Duodenal mucosa (tissue), 2 donors: Measurements from ENCODE around the gene POU2F3.

ENCODE experiments used
- H3K27ac ChIP-seq: one replicate; pipeline ENCODE4 v1.7.0; 2013; ENCODE audit warnings: low read depth, low read length
- H3K27me3 ChIP-seq, 2 donors: one replicate each; pipeline ENCODE4 v1.7.0; 2013; ENCODE audit warnings: low read length in 2 of 2, control low read depth in 1 of 2; ENCODE audit not compliant: insufficient read depth in 2 of 2, control insufficient read depth in 1 of 2
- H3K36me3 ChIP-seq, 2 donors: one replicate each; pipeline ENCODE4 v1.7.0; 2013; ENCODE audit warnings: low read length in 2 of 2, control low read depth in 1 of 2; ENCODE audit not compliant: insufficient read depth in 2 of 2, control insufficient read depth in 1 of 2
- H3K4me1 ChIP-seq, 2 donors: one replicate each; pipeline ENCODE4 v1.7.0; 2013; ENCODE audit warnings: low read length in 2 of 2, control low read depth in 1 of 2; ENCODE audit not compliant: insufficient read depth in 2 of 2, control insufficient read depth in 1 of 2
- H3K4me3 ChIP-seq, 2 donors: one replicate each; pipeline ENCODE4 v1.7.0; 2013; ENCODE audit warnings: low read length in 2 of 2, low read depth in 1 of 2
- H3K9ac ChIP-seq, 2 donors: one replicate each; pipeline ENCODE4 v1.7.0; 2013; ENCODE audit warnings: low read length in 2 of 2, low read depth in 1 of 2
- H3K9me3 ChIP-seq, 2 donors: one replicate each; pipeline ENCODE4 v1.7.0; 2013; ENCODE audit warnings: low read length in 2 of 2, control low read depth in 1 of 2; ENCODE audit not compliant: control insufficient read depth in 1 of 2

The POU2F3 gene

GRCh38 chr11:120218695-120219033, 21.3 kb upstream of the POU2F3 start:
- Histone ChIP-seq H3K9ac (peak overlapping the region in 1 of 2 donors; percentile 15), H3K4me1 (peaks cover 59 to 66% of the 10 kb centered on the region in 2 donors), H3K4me3 (no peak overlapping the region)

GRCh38 chr11:120219232-120219937, 20.6 kb upstream of the POU2F3 start:
- Histone ChIP-seq H3K4me1 (peaks cover 61 to 66% of the 10 kb centered on the region in 2 donors), H3K4me3 (peak overlapping the region in 1 of 2 donors; percentile 14)

More at GRCh38 chr11:120218695-120219033, 21.3 kb upstream of the POU2F3 start:
- H3K27ac ChIP-seq, result peak overlapping the region; percentile 22
- H3K9me3 ChIP-seq, result no peaks in the 10 kb centered on the region
- no peaks in the 10 kb centered on the region for H3K27me3 ChIP-seq
- peaks cover 5 to 23% of the 10 kb centered on the region in 2 donors for H3K36me3 ChIP-seq

GRCh38 chr11:120219938-120220746, 19.8 kb upstream of the POU2F3 start:
- peaks cover 66 to 68% of the 10 kb centered on the region in 2 donors for H3K4me1 ChIP-seq
- H3K27me3 ChIP-seq, result no peaks in the 10 kb centered on the region
- H3K9me3 ChIP-seq, result no peaks in the 10 kb centered on the region
- H3K27ac ChIP-seq, result no peak overlapping the region
- peak overlapping the region in 1 of 2 donors; percentile 14 for H3K4me3 ChIP-seq
- peak overlapping the region; percentile 11 to 12 for H3K9ac ChIP-seq
- peaks cover 0 to 17% of the 10 kb centered on the region in 2 donors for H3K36me3 ChIP-seq

More at GRCh38 chr11:120219232-120219937, 20.6 kb upstream of the POU2F3 start:
- Histone ChIP-seq H3K9me3 (no peaks in the 10 kb centered on the region), H3K9ac (peak overlapping the region in 1 of 2 donors; percentile 4), H3K36me3 (peaks cover 4 to 21% of the 10 kb centered on the region in 2 donors), H3K27ac (no peak overlapping the region), H3K27me3 (no peaks in the 10 kb centered on the region)

GRCh38 chr11:120220747-120221037, 19.2 kb upstream of the POU2F3 start:
- Histone ChIP-seq H3K4me3 (no peak overlapping the region), H3K4me1 (peaks cover 63 to 66% of the 10 kb centered on the region in 2 donors), H3K9ac (peak overlapping the region in 1 of 2 donors; percentile 11), H3K27ac (no peak overlapping the region), H3K36me3 (peaks cover 0 to 18% of the 10 kb centered on the region in 2 donors), H3K9me3 (no peaks in the 10 kb centered on the region), H3K27me3 (no peaks in the 10 kb centered on the region)

- peaks cover 0 to 22% of the 10 kb centered on the region in 2 donors for H3K36me3 ChIP-seq
- H3K4me1 ChIP-seq, result peaks cover 58 to 63% of the 10 kb centered on the region in 2 donors
- peak overlapping the region; percentile 25 to 28 for H3K9ac ChIP-seq
- no peaks in the 10 kb centered on the region for H3K9me3 ChIP-seq
- H3K27me3 ChIP-seq, result no peaks in the 10 kb centered on the region
- H3K27ac ChIP-seq, result peak overlapping the region; percentile 36
- no peak overlapping the region for H3K4me3 ChIP-seq
These were observed 18.7 kb upstream of the POU2F3 start for GRCh38 chr11:120221115-120221752.

- H3K36me3 ChIP-seq, result peaks cover 0 to 32% of the 10 kb centered on the region in 2 donors
- H3K4me3 ChIP-seq, result no peak overlapping the region
- no peak overlapping the region for H3K27ac ChIP-seq
- no peaks in the 10 kb centered on the region for H3K27me3 ChIP-seq
- H3K4me1 ChIP-seq, result peaks cover 48 to 50% of the 10 kb centered on the region in 2 donors
- no peaks in the 10 kb centered on the region for H3K9me3 ChIP-seq
- H3K9ac ChIP-seq, result no peak overlapping the region
These were observed 17.0 kb upstream of the POU2F3 start for GRCh38 chr11:120222916-120223315.

- no peak overlapping the region for H3K4me3 ChIP-seq
- no peaks in the 10 kb centered on the region for H3K27me3 ChIP-seq
- H3K27ac ChIP-seq, result no peak overlapping the region
- peaks cover 39 to 42% of the 10 kb centered on the region in 2 donors for H3K4me1 ChIP-seq
- no peak overlapping the region for H3K9ac ChIP-seq
- no peaks in the 10 kb centered on the region for H3K9me3 ChIP-seq
- peaks cover 3 to 38% of the 10 kb centered on the region in 2 donors for H3K36me3 ChIP-seq
These were observed 16.1 kb upstream of the POU2F3 start for GRCh38 chr11:120223793-120224192.

- H3K27me3 ChIP-seq, result no peaks in the 10 kb centered on the region
These were observed 15.6 kb upstream of the POU2F3 start for GRCh38 chr11:120224361-120224760.

GRCh38 chr11:120224972-120225909, 14.7 kb upstream of the POU2F3 start:
- peaks cover 6 to 39% of the 10 kb centered on the region in 2 donors for H3K36me3 ChIP-seq
- no peak overlapping the region for H3K4me3 ChIP-seq
- no peaks in the 10 kb centered on the region for H3K27me3 ChIP-seq
- H3K27ac ChIP-seq, result no peak overlapping the region
- H3K9me3 ChIP-seq, result no peaks in the 10 kb centered on the region
- peaks cover 26 to 29% of the 10 kb centered on the region in 2 donors for H3K4me1 ChIP-seq
- H3K9ac ChIP-seq, result no peak overlapping the region

More at GRCh38 chr11:120224361-120224760, 15.6 kb upstream of the POU2F3 start:
- Histone ChIP-seq H3K4me1 (peaks cover 34 to 38% of the 10 kb centered on the region in 2 donors), H3K4me3 (no peak overlapping the region), H3K36me3 (peaks cover 6 to 40% of the 10 kb centered on the region in 2 donors), H3K9ac (no peak overlapping the region), H3K9me3 (no peaks in the 10 kb centered on the region), H3K27ac (no peak overlapping the region)
